Activated T-helper 2 cell treated with anti-CD3 and anti-CD28 coated beads, Interferon-gamma antibody, Interleukin-2, Interleukin-4, amounts not matched to agents 10 μg/mL and 5 μg/mL and 100 μg/mL, durations not matched to agents 14 hours and 24 hours and 36 hours (primary cell): Measurements from ENCODE around the gene TMEM41B. TPM values are rescaled to one million over a fixed set of nuclear protein-coding genes. Genes with fewer than 3 reads are reported as not detected.
"Not testable (repeated sequence)": the region's sequence is repeated elsewhere in the genome, so short reads cannot be mapped to it uniquely, and the experiment has no call there.

Experiments
- DNase-seq: peaks from one replicate; pipeline ENCODE4 v3.0.0; 2021; ENCODE audit warnings: low spot score
- H3K27ac Mint-ChIP-seq: one replicate; pipeline ENCODE4 v1.8.0; 2021; ENCODE audit warnings: mixed read lengths
- H3K27me3 Mint-ChIP-seq: one replicate; pipeline ENCODE4 v1.8.0; 2021; ENCODE audit warnings: low read depth, mixed read lengths
- H3K36me3 Mint-ChIP-seq: one replicate; pipeline ENCODE4 v1.8.0; 2021; ENCODE audit warnings: low read depth, mixed read lengths
- H3K4me1 Mint-ChIP-seq: one replicate; pipeline ENCODE4 v1.8.0; 2021; ENCODE audit warnings: low read depth, mixed read lengths
- H3K4me3 Mint-ChIP-seq: one replicate; pipeline ENCODE4 v1.8.0; 2021; ENCODE audit warnings: low read depth, mild to moderate bottlenecking, moderate library complexity, mixed read lengths
- H3K9me3 Mint-ChIP-seq: one replicate; pipeline ENCODE4 v1.8.0; 2021; ENCODE audit warnings: mixed read lengths
- intact Hi-C: fragments of 100-400 bp; cut with micrococcal nuclease; formaldehyde crosslinking; loops from one replicate; pipeline ENCODE4 v1.15.1; 2023
- total RNA-seq: library from RNA; stranded (reverse); gene quantifications from 2 replicates; pipeline ENCODE4 v1.2.3, GENCODE V29; 2022

Gene TMEM41B, protein sequence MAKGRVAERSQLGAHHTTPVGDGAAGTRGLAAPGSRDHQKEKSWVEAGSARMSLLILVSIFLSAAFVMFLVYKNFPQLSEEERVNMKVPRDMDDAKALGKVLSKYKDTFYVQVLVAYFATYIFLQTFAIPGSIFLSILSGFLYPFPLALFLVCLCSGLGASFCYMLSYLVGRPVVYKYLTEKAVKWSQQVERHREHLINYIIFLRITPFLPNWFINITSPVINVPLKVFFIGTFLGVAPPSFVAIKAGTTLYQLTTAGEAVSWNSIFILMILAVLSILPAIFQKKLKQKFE
- 29.8 and 31.9 TPM in 2 replicates for total RNA-seq

DNA sequence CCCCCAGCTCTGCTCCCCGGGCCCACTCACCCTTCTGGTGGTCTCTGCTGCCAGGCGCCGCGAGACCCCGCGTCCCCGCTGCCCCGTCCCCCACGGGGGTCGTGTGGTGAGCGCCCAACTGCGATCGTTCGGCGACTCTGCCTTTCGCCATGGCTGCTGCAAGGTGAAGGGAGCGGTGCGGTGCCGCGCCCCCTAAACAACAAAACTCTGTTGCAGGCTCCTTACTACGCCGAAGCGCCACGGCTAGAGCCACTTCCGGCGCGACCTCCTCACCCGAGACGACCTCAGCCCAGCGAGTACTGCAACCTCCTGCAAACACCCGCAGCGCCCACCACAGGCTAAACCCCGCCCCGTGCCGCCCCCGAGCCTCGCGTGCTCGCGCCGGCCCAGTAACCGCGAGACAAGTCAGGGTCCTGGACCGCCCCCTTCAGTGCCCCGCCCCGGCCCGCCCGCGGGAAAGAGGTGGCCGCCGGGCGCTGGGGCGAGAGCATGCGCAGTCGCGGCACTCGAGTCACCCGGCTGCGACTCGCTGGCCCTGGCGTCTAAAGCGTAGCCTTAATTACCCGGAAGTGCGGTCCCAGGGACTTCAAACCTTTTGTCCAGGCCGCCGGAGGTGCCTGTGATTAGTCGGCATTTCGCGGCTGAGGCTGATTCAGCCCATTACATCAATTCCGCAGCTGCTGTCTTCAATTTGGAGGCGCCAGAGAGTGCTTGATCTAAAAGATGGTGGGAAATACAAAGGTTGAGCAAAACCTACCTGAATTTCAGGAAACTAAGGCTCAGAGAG, at the start of gene TMEM41B:
TMEM41B (minus strand) TSS at position 303 of the 787 bp plus-strand sequence; CDS start at position 151, 152 bp downstream.
- peak; percentile 99 for DNase-seq
- Mint-ChIP-seq H3K4me3 (peak within 1 kb of the TSS; percentile 96), H3K36me3 (peaks cover 18% of the 10 kb centered on the region), H3K27me3 (peaks cover 20% of the 10 kb centered on the region), H3K4me1 (peaks cover 27% of the 10 kb centered on the region), H3K27ac (peak within 1 kb of the TSS; percentile 97), H3K9me3 (no peaks in the 10 kb centered on the region)
- intact Hi-C loops, result loop anchor here (1.0 to 2.0 kb wide), 5 partner anchors 34 to 146 kb away; partner anchors contain the start of gene IPO7

DNA sequence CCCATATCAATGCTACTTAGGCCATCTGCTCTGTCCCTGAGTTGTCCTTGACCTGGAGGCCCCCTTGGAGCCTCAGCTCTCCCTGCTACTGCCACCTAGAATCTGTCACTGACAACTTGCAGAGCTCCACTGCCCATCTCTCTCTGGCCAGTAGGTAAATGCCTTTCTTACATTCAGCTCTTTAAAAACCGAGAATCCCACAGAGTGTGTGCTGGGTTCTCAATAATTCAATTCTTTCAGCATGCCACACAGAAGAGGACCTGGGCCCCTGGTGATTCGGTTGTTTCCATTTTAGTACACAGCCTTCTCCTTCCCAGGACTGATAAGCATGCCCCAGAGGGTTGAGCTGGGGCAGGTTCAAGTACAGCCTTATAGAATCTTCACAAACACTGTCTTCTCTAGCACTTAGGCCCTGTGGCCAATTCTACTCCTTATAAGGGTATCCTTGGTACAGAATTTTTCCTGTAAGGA, 48.0 kb upstream of the TMEM41B start:
- intact Hi-C loops, result loop anchor here (5.0 to 10.0 kb wide), 3 partner anchors 100 to 678 kb away; partner anchors contain the start of genes RPL27A and TRIM66
- DNase-seq, result no peak

DNA sequence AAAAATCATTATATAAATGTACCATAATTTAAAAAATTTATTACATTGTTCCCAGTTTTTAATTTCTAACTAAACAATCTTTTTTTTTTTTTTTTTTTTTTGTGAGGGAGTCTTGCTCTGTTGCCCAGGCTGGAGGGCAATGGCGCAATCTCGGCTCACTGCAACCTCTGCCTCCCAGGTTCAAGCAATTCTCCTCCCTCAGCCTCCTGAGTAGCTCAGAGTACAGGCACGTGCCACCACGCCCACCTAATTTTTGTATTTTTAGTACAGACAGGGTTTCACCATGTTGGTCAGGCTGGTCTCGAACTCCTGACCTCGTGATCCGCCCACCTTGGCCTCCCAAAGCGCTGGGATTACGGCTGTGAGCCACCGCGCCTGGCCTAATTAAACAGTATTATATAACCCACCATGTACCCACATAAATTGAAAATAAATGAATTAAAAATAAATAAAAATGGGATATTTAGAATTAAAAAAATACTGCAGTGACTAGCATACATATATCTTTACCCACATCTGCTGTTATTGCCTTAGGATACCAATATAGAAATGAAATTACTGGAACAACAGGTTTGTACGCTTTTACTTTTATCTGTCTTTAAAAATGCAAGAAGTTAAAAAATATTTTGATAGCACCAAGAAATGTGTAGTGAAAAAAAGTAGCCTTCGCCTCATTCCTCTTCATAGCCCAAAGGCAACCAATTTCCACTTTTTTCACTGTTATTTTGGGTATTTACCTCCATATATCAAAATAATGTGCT, 46.6 kb upstream of the TMEM41B start:
- not testable (repeated sequence) for H3K4me3 Mint-ChIP-seq

More for the DNA sequence above, 48.0 kb upstream of the TMEM41B start:
- H3K4me1 Mint-ChIP-seq, result peaks cover 27% of the 10 kb centered on the region
- no peak overlapping the region for H3K4me3 Mint-ChIP-seq
- H3K9me3 Mint-ChIP-seq, result no peaks in the 10 kb centered on the region
- peak overlapping the region; percentile 29 for H3K27ac Mint-ChIP-seq
- peaks cover under 1% of the 10 kb centered on the region for H3K27me3 Mint-ChIP-seq
- H3K36me3 Mint-ChIP-seq, result no peaks in the 10 kb centered on the region

DNA sequence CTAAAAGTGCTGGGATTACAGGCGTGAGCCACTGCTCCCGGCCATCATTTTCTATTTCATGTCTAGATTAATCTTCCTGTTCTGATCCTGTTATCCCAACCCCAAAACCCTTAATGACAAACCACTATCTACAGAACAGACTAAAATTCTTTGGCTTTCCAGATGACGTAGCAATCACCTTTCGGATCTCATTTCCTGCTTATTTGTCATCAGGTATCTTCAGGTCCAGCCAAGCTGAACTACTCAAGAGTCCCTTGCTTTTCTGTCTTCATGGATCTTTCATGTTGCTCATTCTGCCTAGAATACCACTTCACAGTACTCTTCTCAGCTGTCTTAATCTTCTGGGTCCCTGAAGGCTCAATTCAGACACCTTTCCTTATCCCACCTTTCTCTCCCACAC, 42.6 kb upstream of the TMEM41B start:
- no peak for DNase-seq
- no peak overlapping the region for H3K4me3 Mint-ChIP-seq
- peaks cover 5% of the 10 kb centered on the region for H3K27me3 Mint-ChIP-seq
- intact Hi-C loops, result no loop called here
- peaks cover 7% of the 10 kb centered on the region for H3K4me1 Mint-ChIP-seq
- no peaks in the 10 kb centered on the region for H3K36me3 Mint-ChIP-seq
- H3K27ac Mint-ChIP-seq, result no peak overlapping the region
- H3K9me3 Mint-ChIP-seq, result no peaks in the 10 kb centered on the region

More for the DNA sequence above, 46.6 kb upstream of the TMEM41B start:
- H3K27me3 Mint-ChIP-seq, H3K9me3 Mint-ChIP-seq, H3K36me3 Mint-ChIP-seq, DNase-seq, H3K27ac Mint-ChIP-seq: not testable (repeated sequence)
- H3K4me1 Mint-ChIP-seq, result peaks cover 27% of the 10 kb centered on the region
- intact Hi-C loops, result loop anchor here (5.0 to 10.0 kb wide), 3 partner anchors 99 to 676 kb away; partner anchors contain the start of genes RPL27A and TRIM66

DNA sequence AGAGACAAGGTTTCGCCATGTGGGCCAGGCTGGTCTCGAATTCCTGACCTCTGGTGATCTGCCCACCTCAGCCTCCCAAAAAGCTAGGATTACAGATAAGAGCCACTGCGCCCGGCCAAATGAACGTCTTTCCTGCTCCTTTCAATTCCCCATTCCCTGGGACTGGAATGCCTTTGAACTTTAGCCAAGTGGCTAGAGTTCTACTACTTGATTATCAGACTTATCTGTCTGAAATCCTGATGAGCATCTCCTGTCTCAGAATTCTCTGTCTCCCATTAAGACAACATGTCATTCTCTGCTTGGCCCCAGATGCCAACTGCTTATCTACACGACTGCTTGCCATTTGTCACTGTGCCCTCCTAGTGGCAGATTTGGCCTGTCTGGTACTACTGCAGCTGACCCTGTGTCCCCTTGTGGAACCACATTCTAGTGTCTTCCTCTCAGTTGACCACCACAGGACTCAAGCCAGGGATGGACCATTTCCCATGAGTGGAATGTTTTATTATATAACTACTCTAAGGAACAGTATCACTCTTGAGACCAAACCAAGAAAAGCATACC, 37.0 kb upstream of the TMEM41B start:
- H3K27ac Mint-ChIP-seq, result no peak overlapping the region
- no peaks in the 10 kb centered on the region for H3K9me3 Mint-ChIP-seq
- DNase-seq, result no peak
- peaks cover 24% of the 10 kb centered on the region for H3K4me1 Mint-ChIP-seq
- no peak overlapping the region for H3K4me3 Mint-ChIP-seq
- peaks cover 15% of the 10 kb centered on the region for H3K27me3 Mint-ChIP-seq
- intact Hi-C loops, result no loop called here
- no peaks in the 10 kb centered on the region for H3K36me3 Mint-ChIP-seq

DNA sequence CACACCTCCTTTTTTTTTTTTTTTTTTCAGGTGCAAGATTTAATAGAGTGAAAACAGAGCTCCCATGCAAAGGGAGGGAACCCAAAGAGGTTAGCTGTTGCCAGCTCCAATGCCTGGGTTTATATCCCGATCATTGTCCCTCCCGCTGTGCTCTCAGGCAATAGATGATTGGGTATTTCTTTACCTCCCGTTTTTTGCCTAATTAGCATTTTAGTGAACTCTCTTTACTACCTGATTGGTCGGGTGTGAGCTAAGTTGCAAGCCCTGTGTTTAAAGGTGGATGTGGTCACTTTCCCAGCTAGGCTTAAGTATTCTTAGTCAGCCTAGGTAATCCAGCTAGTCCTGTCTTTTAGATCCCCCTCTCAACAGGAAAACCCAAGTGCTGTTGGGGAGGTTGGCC, 33.4 kb upstream of the TMEM41B start:
- Mint-ChIP-seq H3K27me3 (peaks cover 15% of the 10 kb centered on the region), H3K4me1 (peaks cover 24% of the 10 kb centered on the region)
- intact Hi-C loops, H3K4me3 Mint-ChIP-seq, H3K9me3 Mint-ChIP-seq, H3K36me3 Mint-ChIP-seq, DNase-seq, H3K27ac Mint-ChIP-seq: not testable (repeated sequence)

DNA sequence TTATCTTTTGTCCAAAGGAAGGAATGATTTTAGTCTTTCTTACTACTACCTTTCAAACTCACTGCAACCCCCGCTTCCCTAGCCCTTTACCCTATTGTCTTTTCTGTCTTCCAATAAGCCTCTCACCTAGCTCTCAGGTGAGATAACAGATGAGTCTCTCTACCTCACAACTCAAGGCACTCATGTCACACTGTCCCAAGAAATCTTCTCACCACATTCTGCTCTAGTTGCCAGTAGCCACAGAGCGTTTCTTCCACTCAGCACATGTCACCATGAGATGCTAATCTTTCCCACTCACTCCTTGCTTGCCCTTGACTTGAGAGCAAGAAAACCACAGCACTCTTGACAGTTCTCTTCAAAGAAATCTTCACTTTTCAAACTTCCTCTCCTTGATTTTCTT, 32.7 kb upstream of the TMEM41B start:
- Mint-ChIP-seq H3K36me3 (no peaks in the 10 kb centered on the region), H3K27ac (peak overlapping the region; percentile 12), H3K4me1 (peaks cover 22% of the 10 kb centered on the region), H3K9me3 (no peaks in the 10 kb centered on the region), H3K4me3 (no peak overlapping the region), H3K27me3 (peaks cover 15% of the 10 kb centered on the region)
- peak; percentile 17 for DNase-seq
- intact Hi-C loops, result no loop called here

DNA sequence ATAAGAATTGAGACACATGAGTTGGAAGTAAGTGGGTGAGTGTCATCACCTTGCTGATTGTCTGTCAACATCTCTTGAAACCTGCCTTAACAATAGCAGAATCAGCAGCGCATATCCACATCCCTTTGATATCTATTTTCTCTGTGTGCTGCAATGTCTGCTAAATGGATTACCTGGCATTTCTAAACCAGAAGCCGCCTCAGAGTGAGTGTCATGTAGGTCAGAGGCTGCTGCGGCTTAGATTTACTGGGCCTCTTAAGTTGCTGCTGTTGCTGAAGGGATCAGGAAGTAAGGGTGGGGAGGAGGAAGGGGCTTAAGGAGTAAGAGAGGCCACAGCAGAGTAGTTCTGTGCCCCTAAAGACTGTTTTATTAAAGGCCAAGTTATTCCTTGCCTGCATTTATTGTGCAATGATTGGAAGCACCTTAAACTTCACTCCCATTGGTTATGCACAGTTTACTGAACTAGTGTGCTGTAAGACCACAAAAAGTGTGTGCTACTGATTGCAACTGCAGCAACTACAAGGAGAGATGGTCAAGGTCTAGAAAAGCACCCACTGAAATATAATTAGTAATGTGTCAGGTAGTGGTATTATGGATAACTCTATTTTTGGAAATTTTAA, 29.8 kb upstream of the TMEM41B start:
- no peak overlapping the region for H3K27ac Mint-ChIP-seq
- no peak overlapping the region for H3K4me3 Mint-ChIP-seq
- DNase-seq, result no peak
- no peaks in the 10 kb centered on the region for H3K36me3 Mint-ChIP-seq
- peaks cover 15% of the 10 kb centered on the region for H3K27me3 Mint-ChIP-seq
- no peaks in the 10 kb centered on the region for H3K9me3 Mint-ChIP-seq
- intact Hi-C loops, result no loop called here
- peaks cover 21% of the 10 kb centered on the region for H3K4me1 Mint-ChIP-seq

DNA sequence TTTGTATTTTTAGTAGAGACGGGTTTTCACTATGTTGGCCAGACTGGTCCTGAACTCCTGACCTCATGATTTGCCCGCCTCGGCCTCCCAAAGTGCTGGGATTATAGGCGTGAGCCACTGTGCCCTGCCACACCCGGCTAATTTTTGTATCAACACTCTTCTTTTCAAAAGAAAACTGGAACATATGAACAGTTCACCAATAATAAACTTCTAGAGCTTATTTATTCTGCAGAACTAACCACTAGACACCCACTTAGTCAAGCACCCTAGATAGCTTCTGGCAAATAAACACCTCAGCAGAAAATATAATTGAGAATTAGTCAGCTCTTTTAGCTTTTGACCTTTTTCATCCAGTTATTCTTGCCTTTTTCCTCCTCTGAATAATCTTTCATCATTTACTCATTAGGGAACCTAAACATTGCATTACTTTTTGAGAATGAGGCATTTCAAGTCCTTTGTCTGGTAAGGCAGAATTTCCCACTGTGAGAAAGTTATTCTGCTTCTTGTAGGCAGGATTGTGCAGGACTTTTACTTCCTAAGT, 27.3 kb upstream of the TMEM41B start:
- no peak overlapping the region for H3K27ac Mint-ChIP-seq
- intact Hi-C loops, result no loop called here
- no peaks in the 10 kb centered on the region for H3K36me3 Mint-ChIP-seq
- no peaks in the 10 kb centered on the region for H3K9me3 Mint-ChIP-seq
- no peak overlapping the region for H3K4me3 Mint-ChIP-seq
- DNase-seq, result no peak
- H3K4me1 Mint-ChIP-seq, result no peaks in the 10 kb centered on the region
- peaks cover 2% of the 10 kb centered on the region for H3K27me3 Mint-ChIP-seq

DNA sequence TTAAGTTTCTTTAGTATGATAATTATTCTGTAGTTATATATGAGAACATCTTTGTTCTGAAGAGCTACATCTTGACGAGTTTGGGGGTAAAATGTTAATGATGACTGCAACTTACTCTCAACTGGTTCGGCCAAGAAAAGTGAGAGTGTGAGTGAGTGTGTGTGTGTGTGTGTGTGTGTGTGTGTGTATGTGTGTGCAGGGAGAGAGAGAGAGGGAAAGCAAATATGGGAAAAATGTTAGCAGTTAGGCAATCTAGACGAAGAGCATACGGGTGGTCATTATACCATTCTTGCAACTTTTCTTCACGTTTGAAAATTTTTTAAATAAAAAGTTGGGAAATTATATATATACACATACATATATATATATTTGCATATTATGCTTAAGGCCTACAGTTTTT, 18.3 kb upstream of the TMEM41B start:
- DNase-seq, result no peak
- Mint-ChIP-seq H3K9me3 (no peaks in the 10 kb centered on the region), H3K27me3 (no peaks in the 10 kb centered on the region), H3K4me3 (no peak overlapping the region), H3K4me1 (peaks cover 3% of the 10 kb centered on the region), H3K27ac (no peak overlapping the region), H3K36me3 (no peaks in the 10 kb centered on the region)
- intact Hi-C loops, result no loop called here

DNA sequence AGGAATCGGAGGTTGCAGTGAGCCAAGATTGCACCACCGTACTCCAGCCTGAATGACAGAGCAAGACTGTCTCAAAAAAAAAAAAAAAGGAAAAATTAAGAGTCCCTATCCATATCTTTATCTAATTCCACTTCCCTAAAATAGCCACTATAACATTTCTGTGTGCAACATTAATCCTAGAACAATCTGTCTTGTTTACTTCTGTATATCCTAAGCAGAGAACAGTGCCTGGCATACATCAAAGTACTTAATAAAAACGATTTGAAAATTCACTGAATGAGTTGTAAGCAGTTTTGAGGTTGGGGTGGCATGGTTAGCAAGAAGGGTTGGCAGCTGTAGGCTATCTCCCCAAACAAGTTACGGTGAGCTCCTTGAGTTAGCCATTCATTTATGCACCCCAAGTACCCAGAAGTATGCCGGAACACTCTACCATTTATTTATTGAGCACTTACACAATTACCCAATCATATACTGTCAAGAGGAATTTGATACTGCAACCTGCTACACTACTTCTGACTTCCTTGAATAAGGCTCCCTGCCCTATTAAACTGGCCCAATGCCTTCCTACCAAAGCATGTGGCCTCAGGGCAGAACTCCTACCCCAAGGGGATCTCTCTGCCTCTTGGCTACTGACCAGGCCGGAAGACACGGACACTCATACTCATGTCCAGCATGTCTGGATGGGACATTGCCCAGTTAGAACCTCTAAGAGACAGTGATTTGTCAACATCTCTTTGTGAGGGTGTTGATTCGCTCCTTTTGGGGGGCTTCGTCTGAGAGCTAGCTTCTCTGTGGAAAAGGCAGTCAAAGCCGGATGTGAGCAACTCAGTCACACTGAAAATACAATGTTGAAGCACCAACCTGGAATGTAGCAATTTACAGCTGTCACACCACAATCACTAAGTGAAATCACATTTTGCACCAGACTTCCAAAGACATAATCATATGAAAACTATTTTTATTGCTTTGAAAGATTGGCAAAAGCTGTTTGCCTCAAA, 16.3 kb upstream of the TMEM41B start:
- Mint-ChIP-seq H3K4me1 (peaks cover 3% of the 10 kb centered on the region), H3K27me3 (peaks cover 3% of the 10 kb centered on the region), H3K9me3 (no peaks in the 10 kb centered on the region), H3K27ac (no peak overlapping the region), H3K4me3 (no peak overlapping the region), H3K36me3 (no peaks in the 10 kb centered on the region)
- intact Hi-C loops, result no loop called here
- DNase-seq, result no peak
